Aorta (tissue), 5 donors: ENCODE data around the gene IMP4. TPM values are rescaled to one million over a fixed set of nuclear protein-coding genes. Genes with fewer than 3 reads are reported as not detected.
A peak's percentile ranks its signal among the peaks of the same experiment; 100 is the strongest.

Experiments used
- ATAC-seq: fragments of 200-7000 bp; cut with Tn5 transposase; one replicate; pipeline ENCODE4 v1.9.1; 2022; ENCODE audit warnings: moderate library complexity; ENCODE audit not compliant: low FRiP score
- DNase-seq, 2 donors: peaks; one replicate each; pipeline ENCODE4 v3.0.0-alpha.2; 2020
- H3K27ac ChIP-seq, 2 donors: one replicate each; pipeline ENCODE4 v1.5.1; 2013; ENCODE audit warnings: low read length in 2 of 2, mild to moderate bottlenecking in 2 of 2, moderate library complexity in 2 of 2, control low read depth in 1 of 2, inconsistent platforms in 1 of 2, low read depth in 1 of 2
- H3K27me3 ChIP-seq, 2 donors: one replicate each; pipeline ENCODE4 v1.6.1; 2013; ENCODE audit warnings: control low read depth in 1 of 2, low read length in 1 of 2, mild to moderate bottlenecking in 1 of 2, moderate library complexity in 1 of 2; ENCODE audit not compliant: insufficient read depth in 2 of 2, control insufficient read depth in 1 of 2
- H3K36me3 ChIP-seq, 2 donors: one replicate each; pipeline ENCODE4 v1.6.1; 2013; ENCODE audit warnings: control low read depth in 1 of 2, low read length in 1 of 2, mild to moderate bottlenecking in 1 of 2; ENCODE audit not compliant: insufficient read depth in 2 of 2, control insufficient read depth in 1 of 2
- H3K4me1 ChIP-seq, 2 donors: one replicate each; pipeline ENCODE4 v1.6.1; 2013; ENCODE audit warnings: low read length in 2 of 2, control low read depth in 1 of 2, mild to moderate bottlenecking in 1 of 2, moderate library complexity in 1 of 2; ENCODE audit not compliant: insufficient read depth in 2 of 2, control insufficient read depth in 1 of 2
- H3K4me3 ChIP-seq, 2 donors: one replicate each; pipeline ENCODE4 v1.5.1; 2013; ENCODE audit warnings: low read length in 2 of 2, control low read depth in 1 of 2, mild to moderate bottlenecking in 1 of 2
- H3K9me3 ChIP-seq: one replicate; pipeline ENCODE4 v1.6.1; 2013; ENCODE audit warnings: mild to moderate bottlenecking, low read length; ENCODE audit not compliant: control insufficient read depth
- WGBS, 2 donors: extraction: QIAGEN DNeasy Blood & Tissue Kit; methylation state at CpG; one replicate each; pipeline ENCODE4 v1.1.7; 2013; 5-methylcytosine and 5-hydroxymethylcytosine counted together
- intact Hi-C, 2 donors: fragments of 100-400 bp; cut with DNase I; formaldehyde crosslinking; loops; one replicate each; pipeline versions ENCODE4 v1.14.2 to v1.15.0; 2022
- polyA plus RNA-seq, 2 donors: library from polyadenylated mRNA; stranded (reverse); fragments of 200-250 nt; gene quantifications; one replicate each; pipeline ENCODE4 v1.2.3, GENCODE V29; 2013
- total RNA-seq, 2 donors: library from RNA; stranded (reverse); fragmentation: NEBNext Ultra II Directional; extraction: Animal tissue kit (Norgen Biotek cat#: 25700); gene quantifications; one replicate each; pipeline ENCODE4 v1.2.1, GENCODE V29; 2021
- donor health status: healthy with polysubstance abuse.
- donor health status: Bipolar disorder and iron deficiency.
- donor health status: DM: no; HTN: no; CAD: no.
- donor health status: DM: no; HTN: no; CAD: no.
- donor health status: DM: yes; HTN: yes; CAD: no.

IMP4 gene
- total and polyA plus RNA-seq, 4 donors, result 42.4 to 77.2 (median 45.7) TPM

DNA sequence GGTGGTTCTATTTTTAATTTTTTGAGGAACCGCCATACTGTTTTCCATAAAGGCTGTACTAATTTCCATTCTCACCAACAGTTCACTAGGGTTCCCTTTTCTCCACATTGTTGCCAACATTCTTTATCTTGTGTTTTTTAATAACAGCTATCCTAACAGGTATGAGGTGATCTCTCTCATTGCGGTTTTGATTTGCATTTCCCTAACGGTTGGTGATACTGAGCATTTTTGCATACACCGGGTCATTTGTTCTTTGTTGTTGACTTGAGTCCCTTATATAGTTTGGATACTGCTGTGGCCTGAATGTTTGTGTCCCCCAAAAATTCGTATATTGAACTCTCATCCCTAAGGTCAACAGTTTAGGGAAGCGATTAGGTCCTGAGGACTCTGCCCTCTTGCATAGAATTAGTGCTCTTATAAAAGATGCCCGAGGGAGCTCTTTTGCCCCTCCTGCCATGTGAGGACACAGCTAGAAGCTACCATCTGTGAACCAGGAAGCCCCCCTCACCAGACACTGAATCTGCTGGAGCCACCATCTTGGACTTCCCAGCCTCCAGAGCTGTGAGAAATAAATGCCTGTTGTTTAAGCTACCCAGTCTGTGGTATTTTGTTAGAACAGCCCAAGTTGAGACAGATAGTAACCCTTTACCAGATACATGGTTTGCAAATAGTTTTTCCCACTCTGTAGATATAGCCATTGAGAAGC is 4.7 kb downstream of the IMP4 start:
- ATAC-seq (no peak), DNase-seq (no peak)
- H3K27ac ChIP-seq, result no peak overlapping the region
- intact Hi-C loops, result loop anchor here in 1 of 2 donors (10.0 kb wide), 1 partner anchor 473 kb away; no protein-coding TSS in a partner anchor
- no peak overlapping the region for H3K4me3 ChIP-seq
- 91 to 94% methylated on average over 7 of the region's 7 CpGs for WGBS, 2 donors
- H3K36me3 ChIP-seq, result peaks cover 0 to 4% of the 10 kb centered on the region in 2 donors
- no peaks in the 10 kb centered on the region for H3K9me3 ChIP-seq
- H3K27me3 ChIP-seq, result no peaks in the 10 kb centered on the region
- H3K4me1 ChIP-seq, result no peaks in the 10 kb centered on the region

DNA sequence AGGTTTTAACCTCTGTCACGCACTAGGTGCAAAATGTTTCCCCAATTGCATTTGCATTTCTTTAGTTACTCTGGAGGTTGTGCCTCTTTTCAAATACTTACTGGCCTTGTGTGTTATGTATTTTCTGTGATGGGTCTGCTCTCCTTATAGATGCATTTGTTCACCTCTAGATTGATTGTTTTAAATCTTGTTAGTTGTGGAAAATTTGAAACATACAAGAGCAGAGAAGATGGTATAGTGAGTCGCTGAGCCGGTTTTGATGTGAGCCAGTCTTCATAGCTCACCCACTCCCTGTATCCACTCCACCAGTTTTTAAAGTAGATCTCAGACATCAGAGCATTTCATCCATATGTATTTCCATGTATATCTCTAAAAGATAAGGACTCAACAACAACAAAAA is 6.5 kb downstream of the IMP4 start:
- no peaks in the 10 kb centered on the region for H3K9me3 ChIP-seq

DNA sequence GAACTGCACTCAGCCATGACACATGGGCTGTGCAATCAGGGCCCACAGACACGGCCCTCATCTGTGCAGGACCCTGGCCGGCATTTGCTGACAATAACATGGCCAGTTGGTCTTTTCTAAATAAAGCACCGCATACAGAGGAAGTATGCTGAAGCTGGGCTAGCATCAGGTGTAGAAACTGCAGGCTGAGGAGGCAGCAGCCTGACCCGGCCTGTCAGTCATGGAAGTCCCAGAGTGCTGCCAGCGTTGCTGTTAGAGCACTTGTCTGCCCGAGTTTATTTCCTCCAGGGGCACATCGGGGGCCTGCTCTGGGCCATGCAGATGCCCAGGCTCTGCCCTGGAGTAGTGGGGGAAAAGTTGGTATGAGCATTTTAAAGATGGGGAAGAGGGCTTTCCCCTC is 9.0 kb downstream of the IMP4 start:
- no peaks in the 10 kb centered on the region for H3K36me3 ChIP-seq
- no peaks in the 10 kb centered on the region for H3K27me3 ChIP-seq
- H3K4me1 ChIP-seq, result no peaks in the 10 kb centered on the region
- no peak for ATAC-seq
- intact Hi-C loops, result no loop called here
- H3K4me3 ChIP-seq, result no peak overlapping the region
- 64 to 72% methylated on average over 7 of the region's 7 CpGs for WGBS, 2 donors
- DNase-seq, result no peak
- H3K9me3 ChIP-seq, result no peaks in the 10 kb centered on the region
- no peak overlapping the region for H3K27ac ChIP-seq

More for the DNA sequence above, 6.5 kb downstream of the IMP4 start:
- no peaks in the 10 kb centered on the region for H3K27me3 ChIP-seq
- DNase-seq (no peak), ATAC-seq (no peak)
- intact Hi-C loops, result loop anchor here in 1 of 2 donors (10.0 kb wide), 1 partner anchor 474 kb away; no protein-coding TSS in a partner anchor
- 89 to 94% methylated on average over 3 of the region's 3 CpGs for WGBS, 2 donors
- H3K4me1 ChIP-seq, result no peaks in the 10 kb centered on the region
- H3K4me3 ChIP-seq, result no peak overlapping the region
- no peak overlapping the region for H3K27ac ChIP-seq
- peaks cover 0 to 4% of the 10 kb centered on the region in 2 donors for H3K36me3 ChIP-seq

DNA sequence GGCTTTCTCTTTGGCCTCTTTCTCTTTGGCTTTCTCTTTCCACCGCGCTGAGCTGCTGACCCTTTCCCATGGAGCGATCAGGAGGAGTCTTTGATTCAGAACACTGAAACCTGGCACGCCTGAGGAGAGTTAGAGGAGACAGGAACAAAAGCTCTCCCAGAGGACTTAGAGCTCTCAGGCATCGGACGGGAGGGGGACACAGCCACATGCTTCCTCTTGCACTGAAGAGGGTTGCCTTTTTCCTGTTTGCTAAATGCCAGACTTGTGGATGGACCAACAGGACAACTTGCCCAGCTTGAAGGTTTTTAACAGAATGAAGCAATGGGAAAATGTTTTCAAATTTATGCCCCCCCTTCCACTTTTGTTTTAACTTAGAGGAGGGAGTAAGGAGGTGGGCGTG is 9.5 kb downstream of the IMP4 start:
- intact Hi-C loops, result no loop called here
- Histone ChIP-seq H3K36me3 (no peaks in the 10 kb centered on the region), H3K9me3 (no peaks in the 10 kb centered on the region), H3K27me3 (no peaks in the 10 kb centered on the region), H3K27ac (no peak overlapping the region), H3K4me1 (no peaks in the 10 kb centered on the region), H3K4me3 (no peak overlapping the region)
- DNase-seq (no peak), ATAC-seq (no peak)
- 68 to 82% methylated on average over 7 of the region's 7 CpGs for WGBS, 2 donors

DNA sequence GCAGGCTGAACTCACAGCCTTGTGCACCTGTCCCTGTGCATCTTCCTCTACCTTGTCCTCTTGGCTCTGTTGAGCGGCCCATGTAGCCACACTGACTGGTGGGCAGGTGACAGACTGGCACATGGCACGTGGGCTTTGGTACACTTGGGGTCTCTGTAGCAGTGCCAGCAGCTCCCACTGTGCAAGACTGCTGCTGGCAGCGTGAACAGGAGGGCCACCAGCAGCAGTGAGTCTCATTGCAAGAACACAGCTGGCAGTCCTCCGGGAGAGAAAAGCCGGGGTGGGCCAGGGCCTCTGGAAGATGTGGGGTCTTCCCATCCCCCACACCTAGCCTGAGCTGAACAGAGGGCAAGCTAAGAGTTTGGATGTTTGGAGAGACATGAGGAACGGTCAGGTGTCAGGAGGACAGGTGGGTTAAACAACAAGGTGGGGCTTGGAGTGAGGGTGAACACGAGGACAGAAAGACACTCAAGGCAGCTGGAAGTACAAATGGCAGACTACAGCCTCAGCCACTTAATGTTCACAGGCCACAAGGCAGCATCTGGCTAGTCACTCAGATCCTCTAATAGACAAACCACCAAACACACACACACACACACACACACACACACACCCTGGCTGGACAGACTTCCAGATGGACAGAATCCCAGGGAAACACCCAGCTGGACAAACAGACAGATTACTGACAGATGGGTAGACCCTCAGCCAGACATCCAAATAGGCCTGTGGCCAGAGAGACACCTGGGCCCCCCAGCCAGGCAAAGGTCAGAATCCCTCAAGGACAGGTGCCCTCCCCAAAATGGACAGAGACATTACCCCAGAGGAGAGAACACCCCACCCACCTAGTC is 10.8 kb downstream of the IMP4 start:
- no peak overlapping the region for H3K4me3 ChIP-seq
- no peaks in the 10 kb centered on the region for H3K27me3 ChIP-seq
- no peaks in the 10 kb centered on the region for H3K36me3 ChIP-seq
- ATAC-seq (no peak), DNase-seq (peak in 1 of 2 donors; percentile 66)
- H3K9me3 ChIP-seq, result no peaks in the 10 kb centered on the region
- H3K4me1 ChIP-seq, result no peaks in the 10 kb centered on the region
- intact Hi-C loops, result loop anchor here in 1 of 2 donors (2.0 kb wide), 1 partner anchor 19 kb away; no protein-coding TSS in a partner anchor
- WGBS, 2 donors, result 90 to 92% methylated on average over 7 of the region's 7 CpGs
- no peak overlapping the region for H3K27ac ChIP-seq

DNA sequence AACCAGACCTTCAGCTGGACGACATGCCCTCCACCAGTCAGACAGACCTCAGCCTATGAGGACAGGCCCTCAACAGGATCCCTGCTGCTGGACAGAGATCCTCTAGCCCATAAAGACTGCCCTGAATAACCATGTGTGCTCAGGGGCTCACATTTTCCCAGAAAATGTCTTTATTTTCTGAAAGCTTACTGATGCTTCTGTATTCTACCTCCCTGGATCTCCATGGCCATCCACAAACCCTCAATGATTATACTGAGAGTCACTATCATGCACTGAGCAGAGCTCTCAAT is 11.4 kb downstream of the IMP4 start:
- H3K4me1 ChIP-seq, result no peaks in the 10 kb centered on the region
- intact Hi-C loops, result loop anchor here in 1 of 2 donors (2.0 kb wide), 1 partner anchor 19 kb away; no protein-coding TSS in a partner anchor
- H3K36me3 ChIP-seq, result no peaks in the 10 kb centered on the region
- H3K27me3 ChIP-seq, result no peaks in the 10 kb centered on the region
- no peak overlapping the region for H3K4me3 ChIP-seq
- H3K27ac ChIP-seq, result no peak overlapping the region
- no peak for DNase-seq
- no peaks in the 10 kb centered on the region for H3K9me3 ChIP-seq
- no peak for ATAC-seq
- WGBS, 2 donors, result 45% methylated on average over 1 of the region's 1 CpG

DNA sequence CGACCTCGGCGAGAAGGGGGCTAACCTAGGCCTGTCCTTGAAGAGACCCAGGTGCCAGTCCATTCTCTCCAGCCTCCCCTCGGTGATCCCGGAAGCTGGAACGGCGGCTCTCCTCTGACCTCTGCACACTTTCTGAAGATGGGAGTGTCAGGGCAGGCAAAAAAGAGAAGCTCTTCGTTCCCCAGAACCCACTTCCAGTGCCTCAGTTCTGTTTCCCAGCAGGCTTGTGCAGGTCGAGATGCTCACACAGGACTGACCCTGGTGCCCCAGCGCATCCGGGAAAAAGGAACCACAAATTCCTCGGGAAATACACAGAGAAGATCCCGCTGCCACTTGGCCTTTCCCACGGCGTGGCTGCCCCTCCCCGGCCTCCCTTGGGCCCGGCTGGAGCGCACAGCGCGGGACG is 12.5 kb downstream of the IMP4 start:
- no peaks in the 10 kb centered on the region for H3K27me3 ChIP-seq
- H3K27ac ChIP-seq, result no peak overlapping the region
- ATAC-seq (no peak), DNase-seq (no peak)
- no peaks in the 10 kb centered on the region for H3K9me3 ChIP-seq
- H3K4me3 ChIP-seq, result peak overlapping the region; percentile 3 to 58
- intact Hi-C loops, result loop anchor here in 1 of 2 donors (2.0 kb wide), 1 partner anchor 18 kb away; no protein-coding TSS in a partner anchor
- WGBS, 2 donors, result 16 to 18% methylated on average over 21 of the region's 21 CpGs
- no peaks in the 10 kb centered on the region for H3K36me3 ChIP-seq
- H3K4me1 ChIP-seq, result no peaks in the 10 kb centered on the region

DNA sequence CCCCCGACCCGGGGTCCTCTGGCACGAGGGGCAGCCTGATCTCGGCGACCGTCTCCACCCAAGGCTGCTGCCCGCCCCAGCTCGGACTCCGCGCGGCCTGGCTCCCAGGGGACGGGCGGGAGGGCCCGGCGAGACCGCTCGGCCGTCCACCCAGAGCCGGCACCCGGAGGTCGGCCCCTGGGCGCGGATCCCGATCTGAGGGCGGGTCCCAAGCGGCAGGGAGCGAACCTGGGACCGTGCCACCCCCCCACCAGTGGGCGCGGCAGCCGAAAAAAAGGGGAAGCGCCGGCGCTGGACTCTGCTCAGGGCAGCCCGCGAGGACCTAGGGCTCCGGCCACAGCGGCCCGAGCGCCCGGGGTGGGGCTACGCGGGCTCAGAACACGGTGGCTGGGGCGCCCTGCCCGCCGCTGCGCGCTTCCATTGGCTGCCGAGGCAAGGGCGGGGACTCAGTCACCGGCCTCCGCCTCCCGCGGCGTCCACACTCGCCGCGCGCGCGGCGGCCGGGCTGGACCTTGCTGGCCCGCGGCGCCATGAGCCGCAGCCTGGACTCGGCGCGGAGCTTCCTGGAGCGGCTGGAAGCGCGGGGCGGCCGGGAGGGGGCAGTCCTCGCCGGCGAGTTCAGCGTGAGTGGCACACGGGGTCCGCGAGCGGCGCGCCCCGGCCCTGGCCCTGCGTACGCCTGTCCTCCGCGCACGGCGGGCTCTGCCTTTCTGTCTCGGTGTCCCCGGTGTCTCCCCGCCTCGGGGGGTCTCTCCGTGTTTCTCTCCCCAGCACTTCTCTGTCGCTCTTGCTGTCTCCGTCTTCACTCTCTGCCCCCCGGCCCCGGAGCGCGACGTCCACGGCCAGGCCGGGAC is 13.1 kb downstream of the IMP4 start, which contains the start of gene PTPN18:
Gene PTPN18, plus strand, starts transcription at position 479 of the 854 bp plus-strand sequence. Its CDS starts 52 bp downstream, at position 531.
- Histone ChIP-seq H3K4me3 (peak within 1 kb of the TSS; percentile 37 to 58), H3K4me1 (no peaks in the 10 kb centered on the region), H3K9me3 (no peaks in the 10 kb centered on the region), H3K36me3 (no peaks in the 10 kb centered on the region), H3K27ac (no peak within 1 kb of the TSS), H3K27me3 (no peaks in the 10 kb centered on the region)
- DNase-seq, result peak; percentile 95 to 97
- ATAC-seq, result peak; percentile 98
- intact Hi-C loops, result loop anchor here (2.0 kb wide), 1 partner anchor 17 kb away; no protein-coding TSS in a partner anchor
- WGBS, 2 donors, result 0 to 1% methylated on average over 97 to 107 of the region's 107 CpGs
